Muscle of back (tissue), 11 donors: Measurements from ENCODE around the gene DNASE1. TPM values are rescaled to one million over a fixed set of nuclear protein-coding genes. Genes with fewer than 3 reads are reported as not detected.
A peak's percentile ranks its signal among the peaks of the same experiment; 100 is the strongest.

Source experiments
- DNase-seq, 3 donors: peaks; one replicate each; pipeline versions ENCODE4 v3.0.0 to v3.0.0-alpha.2; 2013
- polyA plus RNA-seq, 10 donors: library from polyadenylated mRNA; unstranded; fragments of 120-200 nt; gene quantifications; one replicate each; pipeline ENCODE4 v1.2.1, GENCODE V29; 2013; ENCODE audit not compliant: insufficient read length in 10 of 10

The DNASE1 gene
- polyA plus RNA-seq, 10 donors: 12.2 to 21.3 (median 15.9) TPM

DNA sequence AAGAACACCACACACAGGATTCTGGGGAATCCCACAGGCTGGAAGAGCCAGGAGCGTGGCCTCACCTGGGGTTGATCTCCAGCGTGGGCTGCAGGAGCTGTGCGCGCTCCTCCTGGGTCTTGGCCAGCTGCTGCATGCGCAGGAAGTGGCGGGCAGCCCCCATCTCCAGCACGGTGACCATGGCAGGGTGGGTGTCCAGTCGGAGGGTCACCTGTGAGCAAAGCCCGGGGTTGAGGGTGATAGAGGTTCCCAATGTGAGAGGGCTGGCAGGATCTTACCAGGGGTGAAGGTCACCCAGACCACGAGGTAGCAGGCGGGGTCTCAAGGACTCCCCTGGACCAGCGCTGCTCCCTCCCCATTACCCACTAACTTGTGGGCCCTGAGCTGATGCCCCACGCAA is 7.4 kb downstream of the DNASE1 start:
- no peak for DNase-seq

DNA sequence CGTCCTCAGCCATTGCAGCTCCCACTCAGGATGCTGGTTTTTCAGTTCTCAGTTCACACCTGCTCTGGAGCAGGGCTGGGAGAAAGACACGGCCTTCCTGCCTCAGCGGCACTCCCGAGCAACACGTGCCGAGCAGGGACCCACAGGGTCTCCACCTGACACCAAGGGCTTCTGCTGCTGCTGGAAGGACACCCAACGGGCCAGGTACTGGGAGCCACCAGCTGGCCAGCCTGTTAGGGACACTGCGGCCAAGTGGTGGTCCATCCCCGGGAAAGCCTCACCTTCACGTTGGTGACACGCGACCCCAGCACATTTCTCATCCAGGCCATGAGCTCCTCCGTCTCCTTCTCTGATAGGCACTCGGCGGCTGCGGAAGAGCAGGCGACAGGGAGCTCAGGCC is 8.1 kb downstream of the DNASE1 start:
- DNase-seq: no peak

DNA sequence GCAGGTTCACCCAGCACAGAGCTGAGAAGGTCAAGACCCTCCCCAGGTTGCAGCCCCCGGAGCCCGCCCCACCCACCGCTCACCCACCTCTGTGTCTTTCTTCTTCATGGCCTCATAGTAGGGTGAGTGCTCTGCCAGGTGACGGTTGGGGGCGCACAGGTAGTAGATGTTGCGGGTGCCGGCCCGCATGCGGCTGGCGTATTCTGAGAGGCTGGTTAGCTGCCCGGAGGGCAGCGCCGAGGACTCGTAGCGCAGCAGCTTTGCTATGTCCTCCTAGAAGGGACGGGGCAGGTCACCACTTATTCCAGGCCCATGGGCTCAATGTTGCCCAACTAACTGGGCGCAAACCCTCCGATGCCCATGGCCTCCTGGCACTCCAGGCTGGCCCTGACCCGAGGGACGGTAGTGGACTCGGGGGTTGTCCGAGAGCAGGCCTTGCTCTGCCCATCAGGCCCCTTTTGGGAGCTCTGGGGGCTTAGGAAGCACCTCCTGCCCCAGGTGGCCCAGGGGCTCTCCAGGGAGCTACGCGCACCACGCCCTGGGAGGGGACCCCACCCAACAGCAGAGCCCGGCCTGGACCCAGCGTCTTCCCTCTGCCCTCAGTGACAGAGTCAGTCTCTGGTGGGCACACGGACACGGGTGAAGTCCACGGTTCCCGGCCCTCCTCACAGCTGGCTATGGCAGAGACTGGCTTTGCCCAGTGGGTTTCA is 9.9 kb downstream of the DNASE1 start:
- no peak for DNase-seq

DNA sequence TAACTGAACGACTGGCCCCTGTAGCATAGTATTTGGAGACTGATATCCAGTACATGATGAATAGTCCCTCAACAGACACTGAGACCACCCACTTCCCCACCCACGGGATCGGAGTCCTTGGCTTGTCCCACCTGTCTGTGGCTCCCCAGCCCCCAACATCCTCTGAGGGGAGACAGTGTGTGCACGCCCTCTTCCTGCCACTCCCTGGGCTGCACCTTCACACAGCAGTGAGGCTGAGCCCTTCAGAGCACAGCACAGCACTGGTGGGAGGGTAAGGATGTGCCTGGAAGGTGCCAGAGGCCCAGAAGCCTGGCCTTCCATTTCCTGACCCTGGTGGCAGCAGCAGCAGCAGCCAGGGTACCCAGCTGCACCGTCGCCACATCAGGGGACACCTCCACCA is 11.0 kb downstream of the DNASE1 start:
- DNase-seq: no peak

DNA sequence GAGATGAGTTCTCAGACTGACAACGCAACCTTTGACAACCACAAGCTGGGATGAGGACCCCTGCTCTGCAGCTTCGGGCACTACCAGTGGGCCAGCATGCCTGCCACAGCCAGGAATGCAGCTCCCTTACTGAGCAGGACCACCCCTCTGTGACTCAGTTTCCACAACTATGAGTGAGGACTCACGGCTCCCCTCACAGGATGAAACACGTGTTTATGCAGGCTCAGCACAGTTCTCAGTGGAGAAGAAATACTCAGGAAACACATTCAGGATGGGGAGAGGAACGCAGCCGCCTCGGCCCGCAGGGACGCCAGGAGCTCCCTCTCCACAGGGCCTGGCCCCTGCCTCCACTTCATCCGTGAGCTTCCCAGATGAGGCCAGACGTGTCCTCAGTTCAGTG is 14.1 kb downstream of the DNASE1 start:
- no peak for DNase-seq

DNA sequence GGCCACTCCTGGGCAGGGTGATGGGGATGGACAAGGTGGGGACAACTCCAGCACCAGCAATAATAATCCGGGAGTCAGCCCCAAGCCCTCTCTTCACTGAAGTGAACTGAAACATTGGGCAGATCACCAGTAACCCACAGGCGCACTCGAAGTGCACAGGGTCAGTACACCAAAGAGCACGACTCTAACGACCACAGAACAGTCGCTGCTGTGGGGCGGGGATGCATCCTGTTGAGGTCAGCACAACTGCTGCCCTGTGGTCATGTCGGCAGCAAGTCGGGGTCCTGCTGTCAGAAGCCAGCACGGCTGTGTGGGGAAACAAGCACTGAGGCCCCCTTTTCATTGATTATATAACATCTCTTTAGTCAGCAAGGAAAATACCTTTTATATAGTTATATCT is 14.6 kb downstream of the DNASE1 start:
- no peak for DNase-seq

DNA sequence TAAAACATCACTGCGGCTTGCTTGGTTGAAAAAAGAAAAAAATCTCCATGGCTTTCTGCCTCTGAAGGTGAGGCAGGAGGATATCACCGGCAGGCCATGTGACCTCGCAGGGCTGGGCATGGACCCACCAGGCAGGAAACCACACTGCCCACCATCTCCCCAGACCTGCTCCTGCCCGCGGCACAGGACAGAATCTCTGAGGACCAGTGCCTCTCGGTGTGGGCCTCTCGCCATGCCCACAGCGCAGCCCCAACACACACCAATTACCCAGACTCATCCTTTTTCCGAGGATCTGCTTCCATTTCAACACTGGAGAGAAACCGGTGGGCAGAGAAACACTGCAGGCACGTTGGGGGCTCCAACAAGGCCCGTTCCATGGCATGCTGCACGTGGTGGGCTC is 16.2 kb downstream of the DNASE1 start:
- DNase-seq: no peak

DNA sequence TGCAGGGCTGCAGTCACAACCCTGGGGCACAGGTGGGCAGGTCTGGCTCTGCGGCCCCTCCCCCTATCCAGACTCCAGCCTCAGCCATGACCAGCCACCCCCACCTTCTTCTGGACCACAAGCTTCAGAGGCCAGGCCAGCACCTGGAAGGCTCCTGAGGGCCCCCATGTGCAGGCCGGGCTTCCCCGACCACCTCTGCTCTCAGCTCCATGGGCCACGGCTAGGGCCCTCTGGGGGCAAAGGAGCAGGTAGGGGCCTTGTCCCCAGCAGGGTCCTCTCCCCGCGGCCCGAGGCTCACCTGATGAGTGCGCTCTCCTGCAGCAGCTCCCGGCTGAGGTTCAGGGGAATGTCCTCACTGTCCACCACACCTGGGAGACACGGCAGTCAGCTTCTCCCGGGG is 16.9 kb downstream of the DNASE1 start:
- no peak for DNase-seq

DNA sequence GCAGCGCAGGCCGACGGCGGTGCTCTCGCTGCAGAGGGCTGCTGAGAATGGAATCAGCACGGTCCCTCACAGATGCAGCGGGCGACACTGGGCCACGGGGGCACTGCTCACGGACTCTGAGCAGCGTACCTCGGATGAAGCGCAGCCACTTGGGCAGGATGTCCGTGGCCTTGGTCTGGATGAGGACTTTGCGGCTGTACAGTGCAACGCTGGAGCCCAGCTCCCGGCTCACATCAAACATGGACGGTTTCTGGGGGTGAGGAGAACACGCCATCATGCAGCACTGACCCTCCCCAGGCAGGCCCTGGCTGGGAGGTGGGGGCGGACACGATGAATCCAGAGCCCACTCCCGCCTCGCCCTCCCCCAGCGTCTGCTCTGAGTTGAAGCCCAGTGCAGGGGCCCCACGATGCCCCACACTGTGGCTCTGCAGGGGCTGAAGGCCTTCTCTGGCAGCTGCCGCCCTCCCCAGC is 18.1 kb downstream of the DNASE1 start:
- no peak for DNase-seq

DNA sequence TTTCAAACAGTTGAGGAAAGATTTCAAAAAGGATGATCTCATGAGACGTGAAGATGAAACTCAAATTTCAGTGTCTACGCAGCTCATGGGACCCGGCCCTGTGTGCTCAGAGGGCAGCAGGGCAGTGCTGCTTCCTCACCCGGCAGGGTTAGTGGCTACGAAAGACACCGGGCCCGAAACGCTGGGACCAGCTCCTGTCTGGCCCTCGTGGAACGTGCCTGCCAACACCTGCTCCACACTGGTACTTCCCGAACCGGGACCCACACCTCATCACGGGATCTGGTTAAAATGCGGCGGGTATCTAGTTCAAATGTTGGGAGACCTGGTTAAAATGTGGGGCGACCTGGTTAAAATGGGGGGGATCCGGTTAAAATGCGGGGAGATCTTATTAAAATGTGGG is 18.7 kb downstream of the DNASE1 start:
- DNase-seq: no peak

DNA sequence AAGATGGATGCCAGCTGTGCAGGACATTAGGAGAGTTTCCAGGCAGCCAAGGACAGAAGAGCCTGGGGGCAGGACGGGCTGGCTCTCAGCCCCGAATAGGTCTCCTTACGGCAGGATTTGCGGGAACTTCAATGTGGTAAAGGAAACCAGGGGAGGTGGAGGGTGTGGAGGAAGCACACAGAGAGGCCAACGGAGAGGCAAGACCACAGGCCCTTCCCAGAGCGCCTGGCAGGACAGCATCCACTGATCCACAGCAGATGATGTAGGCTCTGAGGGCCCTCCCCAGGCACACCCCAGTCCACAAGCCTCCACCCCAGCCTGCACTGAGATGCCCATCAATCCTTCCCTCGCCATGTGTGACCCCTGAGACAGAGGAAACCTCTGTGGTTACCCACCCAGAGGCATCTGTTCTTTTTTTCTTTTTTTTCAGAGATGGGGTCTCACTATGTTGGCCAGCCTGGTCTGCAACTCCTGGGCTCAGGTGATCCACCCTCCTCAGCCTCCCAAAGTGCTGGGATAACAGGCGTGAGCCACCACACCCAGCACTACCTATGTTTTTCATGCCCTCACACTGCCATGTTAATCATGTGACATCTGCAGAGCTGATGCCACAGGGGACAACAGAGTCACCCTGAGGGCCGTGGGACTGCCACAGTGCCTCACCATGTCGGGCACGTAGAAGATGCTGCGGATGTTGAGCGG is 19.3 kb downstream of the DNASE1 start:
- DNase-seq: no peak

DNA sequence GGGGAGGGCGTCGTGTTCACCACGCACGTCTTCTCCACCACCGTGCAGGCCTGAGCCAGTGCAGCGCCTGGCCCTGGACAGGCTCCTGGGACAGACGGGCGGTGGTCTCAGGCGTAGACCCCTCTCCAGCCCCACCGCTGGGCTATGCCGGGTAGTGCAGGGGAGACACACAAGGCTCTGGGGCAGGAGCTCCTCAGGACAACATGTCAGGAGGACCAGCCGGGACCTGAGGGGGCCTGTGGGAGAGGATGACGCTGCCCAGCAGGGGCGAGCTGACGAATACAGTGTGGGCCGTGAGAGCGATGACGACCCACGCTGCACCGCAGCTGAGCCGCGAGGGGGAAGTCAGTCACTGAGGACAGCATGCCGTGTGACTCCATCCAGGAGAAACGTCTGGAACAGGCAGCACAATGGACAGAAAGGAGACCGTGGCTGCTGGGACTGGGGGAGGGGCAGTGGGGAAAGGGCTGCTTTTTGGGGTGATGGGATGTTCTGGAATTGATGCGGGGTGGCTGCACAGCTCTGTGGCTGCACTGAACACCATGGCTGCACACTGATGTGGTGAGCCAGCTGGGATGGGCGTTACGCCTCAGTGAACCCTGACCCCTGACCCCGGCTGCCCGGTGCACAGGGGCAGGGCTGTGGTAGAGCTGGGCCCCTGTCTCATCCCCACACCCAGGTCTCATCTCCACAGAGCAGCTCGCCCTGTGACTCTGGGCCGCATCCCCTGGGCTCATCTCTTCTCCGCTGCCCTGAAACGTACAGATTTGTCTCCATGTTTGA is 20.2 kb downstream of the DNASE1 start:
- DNase-seq: no peak

DNA sequence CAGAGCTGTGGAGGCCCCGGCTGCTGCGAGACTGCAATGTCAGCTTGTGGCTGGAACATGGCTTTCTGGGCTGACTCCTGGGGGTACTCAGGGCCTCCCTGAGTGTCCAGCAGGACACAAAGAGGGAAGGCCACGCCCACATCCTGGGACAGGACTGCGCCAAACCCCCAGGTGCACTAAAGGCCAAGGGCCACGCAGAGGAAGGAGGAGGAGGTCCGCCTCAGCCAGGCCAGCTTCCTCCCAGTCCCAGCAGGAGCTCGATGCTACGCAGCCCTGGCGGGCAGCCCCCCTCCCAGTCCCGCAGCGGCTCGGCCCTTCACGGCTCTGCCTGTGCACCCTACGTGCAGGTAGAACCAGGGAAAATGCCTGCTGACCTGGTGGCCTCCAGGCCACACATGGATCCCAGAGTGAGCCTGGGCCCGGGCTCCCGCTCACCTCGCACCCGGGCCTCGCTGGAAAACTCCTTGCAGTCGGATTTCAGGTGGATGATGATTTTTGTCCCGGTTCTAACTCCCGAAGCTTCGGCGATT is 21.2 kb downstream of the DNASE1 start:
- no peak for DNase-seq

DNA sequence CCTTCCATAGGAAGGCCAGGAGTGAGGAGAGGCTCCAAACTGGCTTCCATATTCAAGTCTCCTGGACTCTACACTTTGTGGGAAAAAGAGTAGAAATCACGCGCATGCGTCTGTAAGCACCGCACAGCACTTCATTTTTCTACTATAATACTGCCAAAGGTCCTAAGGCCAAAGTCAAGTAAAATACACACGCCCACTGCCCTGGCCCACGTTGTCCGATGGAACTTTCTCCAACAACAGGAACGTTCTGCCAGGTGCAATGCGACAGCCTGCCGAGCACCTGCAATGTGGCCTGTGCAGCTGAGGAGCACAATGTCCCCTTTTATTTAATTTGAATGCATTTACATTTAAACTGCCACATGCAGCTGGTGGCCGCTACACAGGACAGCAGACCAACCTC is 23.5 kb downstream of the DNASE1 start:
- DNase-seq: no peak

DNA sequence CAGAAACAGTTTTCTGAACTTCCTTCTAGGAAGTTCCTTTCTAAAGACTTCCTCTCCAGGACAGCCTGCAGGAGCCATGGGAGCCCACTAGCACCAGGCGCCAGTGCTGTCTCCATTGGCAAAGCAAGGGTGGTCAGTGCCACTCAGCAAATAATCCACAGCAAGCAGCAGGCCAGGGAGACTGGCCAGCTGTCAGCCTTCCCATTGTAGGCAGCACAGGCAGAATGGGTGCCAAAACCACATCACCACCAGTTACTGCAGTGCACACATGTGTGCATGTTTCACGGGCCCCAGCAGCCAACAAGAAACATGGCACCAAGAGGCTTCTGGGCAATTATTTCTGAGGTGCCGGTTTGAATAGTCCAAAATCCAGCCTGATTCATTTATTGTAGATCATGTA is 26.7 kb downstream of the DNASE1 start:
- peak; percentile 24 to 47 (median 46) for DNase-seq

DNA sequence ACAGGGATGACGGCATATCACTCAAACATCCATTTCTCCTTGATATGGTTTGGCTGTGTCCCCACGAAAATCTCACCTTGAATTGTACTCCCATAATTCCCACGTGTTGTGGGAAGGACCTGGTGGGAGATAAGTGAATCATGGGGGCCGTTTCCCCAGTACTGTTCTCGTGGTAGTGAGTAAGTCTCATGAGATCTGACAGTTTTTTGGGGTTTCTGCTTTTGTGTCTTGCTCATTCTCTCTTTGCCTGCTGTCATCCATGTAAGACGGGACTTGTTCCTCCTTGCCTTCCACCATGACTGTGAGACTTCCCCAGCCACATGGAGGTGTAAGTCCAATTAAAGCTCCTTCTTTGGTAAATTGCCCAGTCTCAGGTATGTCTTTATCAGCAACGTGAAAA is 32.5 kb downstream of the DNASE1 start:
- DNase-seq: no peak

DNA sequence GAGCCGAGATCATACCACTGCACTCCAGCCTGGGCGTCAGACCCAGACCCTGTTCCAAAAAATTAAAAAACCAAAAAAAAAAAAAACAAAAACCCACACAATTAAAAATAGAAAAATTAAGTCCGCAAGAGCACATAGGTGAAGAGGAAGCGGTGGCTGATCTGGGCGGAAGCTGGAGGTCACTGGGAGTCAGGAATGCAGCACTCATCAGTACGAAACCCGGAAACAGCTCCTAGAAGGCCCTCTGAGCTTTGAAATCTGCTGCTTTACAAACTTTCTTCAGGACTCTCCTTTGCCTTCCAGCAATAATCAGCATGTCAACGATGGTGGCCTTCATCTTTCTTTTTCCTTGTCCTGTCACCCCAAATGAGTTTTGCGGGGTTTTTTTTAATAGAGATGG is 33.3 kb downstream of the DNASE1 start:
- no peak for DNase-seq

DNA sequence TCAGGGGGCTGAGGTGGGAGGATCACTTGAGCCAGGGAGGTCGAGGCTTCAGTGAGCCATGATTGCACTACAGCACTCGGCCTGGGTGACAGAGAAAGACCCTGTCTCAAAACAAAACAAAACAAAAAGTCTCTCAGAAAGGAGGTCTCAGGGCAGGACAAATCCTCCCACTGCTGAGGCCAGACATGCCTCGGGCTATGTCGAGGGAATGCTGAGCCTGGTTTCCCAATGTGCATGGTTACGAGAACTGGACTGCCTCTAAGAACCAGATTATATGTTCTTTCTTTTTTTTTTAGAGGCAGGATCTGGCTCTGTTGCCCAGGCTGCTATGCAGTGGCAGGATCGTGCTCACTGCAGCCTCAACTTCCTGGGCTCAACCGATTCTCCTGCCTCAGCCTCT is 35.2 kb downstream of the DNASE1 start:
- no peak for DNase-seq

DNA sequence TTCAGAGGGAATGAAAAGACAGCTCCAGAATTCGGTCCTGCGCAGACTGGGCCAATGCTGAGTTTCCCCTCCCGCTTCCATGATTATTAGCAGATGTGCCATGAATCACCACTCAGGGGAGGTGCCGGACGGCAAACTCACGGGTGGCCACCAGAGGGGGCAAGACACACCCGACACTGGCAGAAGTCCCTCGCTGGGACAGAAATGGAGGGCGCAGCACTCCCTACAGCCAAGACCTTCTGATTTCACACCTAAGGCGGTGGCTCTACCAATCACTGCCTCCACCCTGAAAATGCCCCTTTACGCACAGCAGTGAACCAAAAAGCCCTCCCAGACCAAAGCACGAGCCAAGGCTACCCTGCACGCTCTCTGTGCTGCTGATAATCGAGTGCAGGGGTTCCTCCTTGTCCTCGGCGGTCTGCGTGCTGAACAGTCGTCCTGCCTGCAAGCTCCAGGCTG is 36.0 kb downstream of the DNASE1 start:
- peak; percentile 94 to 97 (median 94) for DNase-seq

DNA sequence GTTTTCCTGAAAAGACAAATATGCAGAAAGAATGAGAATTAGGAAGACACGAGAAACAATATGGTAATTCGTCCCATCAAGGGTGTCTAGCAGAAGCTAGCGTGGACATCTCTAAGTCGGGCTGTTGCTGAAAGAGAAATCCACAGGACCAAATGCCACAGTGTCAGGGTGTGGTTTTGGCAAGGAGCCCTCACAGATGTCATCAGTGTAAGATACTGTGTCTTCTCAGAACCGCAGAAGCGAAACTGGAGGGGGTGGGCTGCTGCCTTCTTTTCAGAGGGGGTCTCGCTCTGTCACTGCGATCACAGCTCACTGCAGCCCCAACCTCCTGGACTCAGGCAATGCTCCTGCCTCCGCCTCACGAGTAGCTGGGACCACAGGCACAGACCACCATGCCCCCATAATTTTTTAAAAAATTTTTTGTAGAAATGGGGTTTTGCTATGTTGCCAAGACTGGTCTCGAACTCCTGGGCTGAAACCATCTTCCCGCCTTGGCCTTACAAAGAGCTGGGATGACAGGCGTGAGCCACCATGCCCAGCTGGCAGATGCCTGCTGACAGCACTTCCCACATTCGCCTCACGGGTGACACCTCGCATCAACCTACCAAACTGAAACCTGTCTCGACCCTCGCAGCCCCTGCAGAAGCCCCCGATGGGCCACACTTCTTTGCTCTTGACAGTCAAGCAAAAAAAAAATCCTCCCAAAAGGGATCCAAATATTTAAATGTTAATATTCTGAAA is 36.7 kb downstream of the DNASE1 start:
- peak in 2 of 3 donors; percentile 62 to 64 for DNase-seq

DNA sequence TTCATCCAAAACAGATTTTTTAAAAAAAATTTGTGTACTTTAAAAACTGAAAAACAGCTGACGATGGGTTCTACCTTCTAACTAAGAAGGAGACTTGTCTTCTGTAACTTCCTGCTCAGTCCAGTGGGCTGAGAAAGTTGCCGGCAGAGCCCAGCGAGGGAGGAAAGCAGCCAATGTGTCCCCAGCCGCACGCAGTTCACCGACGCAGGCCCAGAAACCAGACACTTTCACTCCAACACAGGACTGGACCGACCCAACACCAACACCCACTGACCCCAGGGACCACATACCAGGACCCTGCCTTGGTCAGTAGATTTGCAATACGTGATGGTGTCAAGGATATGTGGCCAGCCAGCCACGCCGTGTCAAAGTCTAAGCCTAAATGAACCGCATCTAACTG is 37.3 kb downstream of the DNASE1 start:
- peak; percentile 7 to 71 (median 36) for DNase-seq

DNA sequence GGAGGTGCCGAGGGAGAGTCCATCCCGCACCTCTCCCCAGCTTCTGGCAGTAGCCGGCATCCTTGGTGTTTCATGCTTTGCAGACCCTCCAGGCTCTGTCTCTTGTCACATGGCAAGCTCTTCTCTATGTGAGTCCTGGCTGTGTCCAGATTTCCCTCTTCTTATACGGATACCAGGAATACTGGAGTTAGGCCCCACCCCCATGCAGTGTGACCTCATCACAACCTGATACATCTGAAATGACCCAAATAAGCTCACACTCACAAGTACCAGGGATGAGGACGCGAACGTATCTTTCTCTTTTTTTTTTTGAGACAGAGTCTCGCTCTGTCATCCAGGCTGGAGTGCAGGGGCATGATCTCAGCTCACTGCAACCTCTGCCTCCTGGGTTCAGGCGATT is 39.6 kb downstream of the DNASE1 start:
- no peak for DNase-seq
